Embryonic facial prominence (tissue), 1 donor: ENCODE measurements around the gene COL4A1.

Source experiments
- DNase-seq: peaks from one replicate; pipeline ENCODE4 v3.0.0-alpha.2; 2016; ENCODE audit errors: extremely low spot score

The COL4A1 gene

DNA sequence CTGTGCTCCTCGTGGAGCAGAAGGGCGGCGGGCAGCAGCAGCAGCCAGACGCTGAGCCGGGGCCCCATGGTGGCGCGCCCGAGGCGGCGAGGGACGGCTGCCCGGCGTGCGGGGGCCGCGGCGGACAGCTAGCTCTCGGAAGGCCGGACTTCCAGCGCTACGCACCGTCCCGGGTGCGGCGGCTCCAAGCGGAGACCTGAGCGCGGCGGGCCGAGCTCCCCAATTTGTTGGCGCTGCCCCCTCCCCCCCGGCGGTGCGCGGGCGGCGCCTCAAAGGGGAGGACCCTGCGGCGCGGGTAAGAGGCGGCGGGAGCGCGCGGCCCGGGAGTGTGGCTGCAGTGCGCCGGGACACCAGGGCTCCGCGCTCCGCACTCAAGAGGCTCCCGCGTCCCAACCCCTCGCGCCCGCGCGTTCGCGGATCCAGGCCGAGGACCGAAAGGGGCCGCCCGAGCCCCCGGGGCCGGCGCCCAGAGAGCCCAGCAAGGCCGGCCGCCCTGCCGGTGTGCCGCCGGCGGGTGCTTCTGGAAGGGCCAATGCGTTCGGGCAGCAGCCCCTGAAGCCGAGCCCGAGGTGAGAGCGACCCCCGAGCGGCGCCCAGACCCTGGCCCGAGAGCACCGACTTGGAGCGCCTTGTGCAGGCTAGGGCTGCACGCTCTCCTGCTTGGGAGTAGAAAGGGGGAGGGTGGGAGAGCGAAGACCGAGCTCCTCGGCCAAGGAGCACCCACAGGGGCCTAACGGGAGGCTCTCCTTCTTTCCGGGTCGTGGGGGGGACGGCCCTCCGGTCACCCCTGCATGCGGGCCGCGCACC, at the start of gene COL4A1, which contains the start of gene COL4A2:
Gene COL4A1, minus strand, starts transcription at position 198 of the 807 bp plus-strand sequence. Its CDS starts 130 bp downstream, at position 68.
Gene COL4A2, plus strand, starts transcription at position 325 of the 807 bp plus-strand sequence. CDS start 620 bp downstream, outside the sequence.
- DNase-seq: peak; percentile 19

DNA sequence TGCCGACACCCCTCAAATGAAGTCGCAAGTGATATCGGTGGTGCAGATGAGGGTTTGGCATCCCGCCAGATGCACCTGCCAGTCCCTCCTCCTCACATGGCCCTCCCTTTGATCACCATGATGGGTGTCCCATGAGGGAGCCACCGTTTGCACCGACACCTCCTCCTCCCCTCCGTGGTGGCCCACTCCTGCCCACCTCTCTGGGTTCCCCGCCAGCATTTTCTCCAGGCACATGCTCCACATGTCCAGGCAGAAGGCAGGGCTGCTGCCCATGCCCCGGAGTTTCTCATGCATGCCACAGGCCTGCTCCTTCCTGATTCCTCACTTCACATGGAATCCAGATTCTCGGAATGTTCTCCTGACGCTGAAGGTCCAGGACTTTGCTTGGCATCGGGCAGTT, 49.4 kb upstream of the COL4A1 start:
- DNase-seq: no peak

DNA sequence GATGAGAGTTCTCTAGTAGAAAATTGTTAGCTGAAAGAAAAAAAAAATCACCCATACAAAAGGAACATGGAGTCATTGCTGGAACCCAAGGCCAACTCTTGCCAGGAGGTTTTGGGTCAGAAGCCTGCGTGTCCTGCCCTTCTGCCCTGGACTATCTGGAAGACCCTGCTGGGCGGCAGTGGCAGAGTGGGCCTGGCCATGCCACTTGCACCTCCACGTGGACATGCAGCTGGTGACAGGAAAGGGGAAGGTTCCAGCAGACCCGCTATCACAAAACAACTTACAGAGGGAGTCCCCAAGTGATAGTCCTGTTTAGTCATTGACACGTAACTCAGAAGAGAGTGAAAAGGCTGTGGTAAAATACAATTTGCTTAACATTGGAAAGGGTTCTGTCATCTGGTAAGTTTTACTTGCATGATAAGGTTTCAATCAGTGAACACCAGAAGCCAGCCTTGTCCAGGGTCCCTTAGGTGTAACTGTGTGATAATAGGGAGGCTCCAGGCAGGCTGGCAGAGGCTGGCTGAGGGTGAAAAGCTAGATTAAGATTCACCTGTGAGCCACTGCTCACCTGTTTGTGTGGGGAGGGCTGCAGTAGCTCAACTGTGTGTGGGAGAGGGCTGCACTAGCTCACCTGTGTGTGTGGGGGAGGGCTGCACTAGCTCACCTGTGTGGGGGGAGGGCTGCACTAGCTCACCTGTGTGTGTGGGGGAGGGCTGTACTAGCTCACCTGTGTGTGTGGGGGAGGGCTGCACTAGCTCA, 47.9 kb upstream of the COL4A1 start:
- DNase-seq: no peak

DNA sequence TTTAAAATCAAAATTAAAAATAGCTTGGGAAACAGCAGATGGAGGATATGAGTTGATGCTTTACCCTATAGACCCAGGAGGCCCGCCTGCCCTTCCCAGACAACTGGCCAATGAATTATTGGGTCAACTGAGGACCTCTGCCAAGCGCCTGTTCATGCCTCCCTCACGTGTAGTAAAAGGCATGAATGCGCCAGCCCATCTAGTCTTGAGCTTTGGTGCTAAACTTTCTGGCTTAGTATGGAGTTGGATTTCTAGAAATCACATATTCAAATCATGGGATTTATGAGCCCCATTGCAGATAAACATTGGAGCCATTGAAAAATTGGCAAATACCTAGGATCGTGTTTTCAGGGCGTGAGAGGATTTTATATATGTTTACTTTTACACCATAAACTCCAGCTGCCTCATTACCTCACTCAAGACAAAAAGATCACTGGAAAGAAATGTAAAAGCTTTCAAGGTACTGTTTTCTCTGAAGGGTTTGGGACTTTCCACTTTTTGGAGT, 47.2 kb upstream of the COL4A1 start:
- no peak for DNase-seq

DNA sequence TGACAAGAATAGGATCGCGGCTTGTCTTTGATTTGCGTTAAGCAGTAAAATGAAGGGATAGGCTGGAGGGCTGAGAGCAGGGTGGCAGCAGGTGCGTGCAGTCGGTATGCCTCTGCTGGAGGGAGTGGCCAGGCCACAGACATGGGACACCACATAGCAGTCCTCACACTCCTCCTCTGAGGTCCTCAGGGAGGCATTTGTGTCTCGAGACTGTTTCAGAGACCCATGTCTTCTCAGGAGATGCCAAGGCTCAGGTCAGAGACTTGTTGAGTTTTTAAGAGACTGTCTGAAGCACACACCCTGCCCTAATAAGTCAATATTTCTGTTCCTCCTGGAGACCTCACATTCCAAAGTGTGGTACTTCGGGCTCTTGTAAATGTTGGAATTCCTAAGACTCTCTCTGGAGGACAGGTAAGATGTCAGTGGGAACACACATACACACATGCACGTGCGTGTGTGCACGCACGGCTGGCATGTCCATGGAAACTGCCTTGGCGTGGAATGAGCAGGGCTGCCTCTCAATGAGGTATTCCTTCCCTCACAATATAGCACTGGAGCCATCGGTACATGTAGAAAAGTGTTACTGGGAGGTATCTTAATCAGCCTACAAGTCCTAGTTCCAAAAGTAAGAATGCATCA, 46.5 kb upstream of the COL4A1 start:
- DNase-seq: no peak

DNA sequence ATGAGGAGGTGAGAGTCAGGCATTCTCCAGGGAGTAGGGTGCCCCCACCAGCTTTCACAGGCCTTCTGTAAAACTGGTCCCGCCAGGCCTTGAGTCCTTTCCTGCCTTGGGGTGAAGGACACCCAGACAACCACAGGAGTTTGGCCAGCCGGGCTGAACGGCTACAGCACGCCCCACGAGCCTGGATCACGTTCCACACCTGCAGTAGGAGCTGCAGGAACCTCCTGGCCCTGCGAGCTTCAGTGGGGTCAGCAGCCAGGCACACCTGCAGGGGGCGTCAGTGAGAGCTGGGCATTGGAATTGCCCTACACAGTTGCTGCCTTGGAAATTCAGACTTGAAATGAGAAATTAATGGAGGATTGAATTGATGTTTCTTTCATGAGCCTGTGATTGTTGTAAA, 45.8 kb upstream of the COL4A1 start:
- no peak for DNase-seq

DNA sequence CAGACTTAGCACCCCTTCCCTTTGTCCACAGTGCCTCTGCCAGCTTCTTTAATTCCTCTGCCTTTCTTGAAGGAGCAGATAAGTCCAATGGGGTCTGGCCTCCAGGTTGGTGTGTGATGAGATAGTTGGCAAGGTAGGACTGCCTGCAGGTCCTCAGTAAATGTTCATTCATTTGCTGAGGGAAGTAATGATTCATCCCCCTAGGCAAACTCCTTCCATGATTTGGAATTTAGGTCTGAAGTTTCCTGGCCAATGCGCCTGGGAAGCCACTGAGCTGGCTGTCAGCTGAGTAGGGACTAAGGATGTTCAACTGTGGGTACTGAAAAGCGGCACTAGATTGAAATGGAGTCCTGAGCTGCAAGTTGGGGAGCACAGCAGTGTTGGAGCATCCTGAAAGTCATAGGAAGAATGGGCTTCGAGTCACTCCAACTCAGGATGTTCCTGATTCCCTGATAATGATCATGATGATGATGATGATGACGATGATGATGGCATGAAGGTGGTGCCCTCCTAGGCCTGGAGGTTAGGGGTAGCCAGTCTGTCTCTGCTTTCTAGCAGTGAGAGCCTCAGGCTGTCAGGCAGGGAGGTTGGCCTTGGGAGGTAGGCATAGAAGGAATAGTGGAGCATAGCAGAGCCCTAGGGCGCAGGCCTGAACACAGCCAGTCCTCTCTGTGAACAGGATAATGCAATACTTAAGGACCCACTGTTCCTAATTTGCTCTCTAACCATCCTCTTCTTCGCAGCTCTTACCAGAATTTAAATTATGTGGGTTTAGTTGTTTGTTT, 44.9 kb upstream of the COL4A1 start:
- no peak for DNase-seq

DNA sequence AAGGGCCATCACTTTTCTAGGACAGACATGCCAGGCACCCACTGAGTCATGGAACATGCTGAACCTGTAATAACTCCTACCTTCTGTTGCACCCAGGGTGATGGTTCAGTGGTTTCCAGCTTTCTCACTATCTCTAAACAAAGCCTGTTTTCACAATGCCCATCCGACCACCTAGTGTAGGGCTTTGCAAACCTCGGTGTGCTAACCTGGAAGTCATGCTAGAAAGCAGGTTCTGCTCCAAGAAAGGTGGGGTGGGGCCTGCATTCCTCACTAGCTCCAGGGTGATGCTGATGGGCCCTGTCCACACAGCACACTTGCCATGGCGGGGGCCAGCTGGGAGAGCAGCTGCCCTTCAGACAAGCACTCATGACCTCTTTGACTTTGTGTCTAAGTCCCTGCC, 43.6 kb upstream of the COL4A1 start:
- no peak for DNase-seq

DNA sequence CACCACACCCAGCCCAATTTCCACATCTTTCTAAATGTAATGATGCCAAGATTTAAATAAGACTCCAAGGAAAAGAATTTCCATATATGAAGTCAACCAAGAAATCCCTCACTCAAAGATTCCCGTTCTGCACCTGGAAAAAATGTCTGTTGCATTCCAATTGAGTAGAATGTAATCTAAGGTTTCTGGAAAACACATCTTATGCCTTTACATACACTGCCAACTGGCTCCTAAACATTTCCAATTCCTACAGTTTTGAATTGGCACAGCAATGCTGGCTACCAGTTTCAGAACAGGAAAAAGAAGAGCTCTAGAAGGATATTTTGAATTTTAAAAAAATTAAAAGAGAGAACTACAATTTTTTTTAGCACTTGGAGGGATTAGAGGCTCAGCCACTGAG, 43.1 kb upstream of the COL4A1 start:
- no peak for DNase-seq

DNA sequence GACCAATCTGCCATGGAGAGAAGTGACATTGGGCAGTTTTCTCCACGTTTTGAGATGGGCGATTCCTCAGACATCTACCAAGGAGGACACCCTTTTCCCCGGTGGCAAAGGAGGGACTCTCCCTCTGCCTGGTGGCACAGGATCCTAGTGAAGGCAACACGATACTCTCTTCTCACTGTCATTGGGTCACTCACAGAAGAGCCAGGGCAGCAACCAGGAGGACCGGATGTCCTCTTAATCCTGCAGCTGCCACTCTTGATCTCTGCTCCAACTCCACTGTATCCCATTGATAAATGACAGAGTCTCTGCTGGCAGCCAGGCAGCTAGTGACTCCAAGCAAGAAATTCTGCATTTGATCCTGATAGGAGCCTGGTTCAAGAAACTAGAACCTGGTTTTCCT, 42.3 kb upstream of the COL4A1 start:
- DNase-seq: no peak

DNA sequence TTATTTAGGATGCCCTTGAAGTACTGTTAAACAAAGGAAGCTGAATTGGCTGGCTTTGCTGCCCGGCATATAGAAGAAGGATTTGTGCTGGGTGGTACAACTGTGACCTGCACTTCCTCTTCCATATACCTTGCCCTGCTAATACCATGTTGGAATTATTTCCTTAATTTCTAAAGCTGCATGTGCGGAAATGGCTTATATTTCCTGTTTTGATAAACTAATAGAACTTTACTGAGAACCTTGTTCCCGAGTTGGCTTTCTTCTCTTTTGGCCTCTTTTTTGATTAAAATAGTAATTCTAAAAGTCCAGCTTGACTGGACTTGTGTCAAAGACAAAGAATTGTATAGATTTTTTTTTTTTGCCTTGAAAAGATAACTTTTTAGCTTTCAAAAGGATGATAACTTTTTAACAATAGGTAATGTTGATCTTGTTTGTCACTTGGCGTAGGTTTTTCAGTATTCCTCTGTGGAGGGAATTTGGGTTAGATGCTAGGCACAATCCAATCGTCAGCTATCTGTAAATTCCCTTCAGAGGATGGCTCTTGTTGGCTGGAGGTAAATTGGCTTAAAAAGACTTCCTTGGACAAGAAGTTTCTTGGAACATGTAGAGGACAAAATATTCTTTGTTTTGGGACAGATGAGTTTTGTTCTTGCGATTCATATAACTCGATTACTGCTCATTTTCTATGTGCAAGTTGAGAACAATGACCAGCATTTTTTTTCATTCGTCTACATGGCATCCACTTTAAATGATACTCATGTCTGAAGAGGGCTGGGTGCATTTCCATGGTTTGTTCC, 41.5 kb upstream of the COL4A1 start:
- DNase-seq: no peak

DNA sequence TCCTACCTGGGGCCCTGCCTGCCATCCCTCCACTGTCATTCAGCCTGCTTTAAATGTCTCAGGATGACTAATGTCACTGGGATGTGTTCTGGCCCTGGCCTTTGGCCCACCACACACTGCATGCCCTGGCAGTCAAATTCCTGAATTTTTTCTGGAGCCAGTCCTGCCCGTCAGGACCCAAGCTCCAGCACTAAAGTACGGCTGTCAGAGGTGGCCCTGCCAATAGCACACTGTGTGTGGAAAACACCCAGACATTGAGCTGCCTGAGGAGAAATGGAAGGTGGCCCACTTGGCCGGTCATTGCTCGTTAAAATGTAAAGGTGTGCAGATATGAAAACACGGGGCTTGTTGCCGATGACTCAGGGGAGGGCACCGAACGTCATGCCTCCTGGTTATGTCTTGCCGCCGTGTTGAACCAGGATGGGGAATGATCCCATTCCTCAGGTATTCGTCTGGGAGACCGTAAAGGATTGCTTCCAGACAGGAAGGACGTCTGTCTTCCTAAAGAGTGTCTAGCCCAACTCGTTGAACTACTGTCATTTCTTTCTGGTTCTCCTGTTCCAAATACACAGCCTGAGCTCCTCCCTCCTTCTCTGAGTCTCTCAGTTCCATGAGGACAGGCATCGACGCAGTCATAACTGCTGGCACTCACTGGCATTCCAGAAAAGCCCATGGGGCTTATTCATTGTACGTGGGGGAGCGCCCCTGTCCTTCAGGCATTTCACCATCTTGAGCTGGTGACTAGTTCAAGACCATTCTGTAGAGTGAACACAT, 40.8 kb upstream of the COL4A1 start:
- DNase-seq: no peak

DNA sequence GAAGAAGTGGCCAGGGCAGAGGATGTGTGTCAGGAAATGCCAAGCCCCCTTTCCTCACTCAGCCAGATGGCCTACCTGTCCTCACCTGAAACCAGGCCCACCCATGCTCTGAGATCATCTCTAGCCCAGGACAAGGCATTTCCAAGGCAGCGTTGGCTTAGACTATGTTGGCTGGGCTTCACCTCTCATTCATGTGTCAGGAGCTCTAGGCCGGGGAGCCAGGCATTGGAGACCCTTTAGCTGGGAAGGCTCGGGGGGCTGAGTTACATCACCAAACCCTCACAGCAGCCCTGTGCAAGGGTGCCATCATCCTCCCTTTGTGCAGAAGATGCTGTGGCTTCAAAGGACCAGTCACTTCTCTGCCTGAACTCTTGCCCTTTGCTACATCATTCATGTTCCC, 40.1 kb upstream of the COL4A1 start:
- no peak for DNase-seq

DNA sequence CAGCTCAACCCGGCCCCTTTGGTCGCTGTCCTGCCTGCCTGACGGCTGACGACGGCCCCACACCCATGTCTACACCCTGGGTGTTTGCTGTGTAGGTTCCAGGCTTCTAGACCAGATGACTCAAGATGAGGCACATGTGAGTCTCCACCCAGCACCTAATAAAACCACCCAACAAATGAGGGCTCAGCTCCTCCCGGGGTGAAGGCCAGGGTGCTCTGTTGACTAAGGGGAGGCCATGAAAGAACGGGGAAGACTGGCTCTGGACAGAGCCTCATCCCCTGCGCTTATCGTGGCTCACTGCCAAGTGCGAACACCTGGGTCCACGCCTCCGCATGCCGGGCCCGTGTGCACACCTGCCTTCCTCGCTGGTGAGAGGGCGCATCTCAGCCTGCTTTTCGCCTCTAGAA, 39.7 kb upstream of the COL4A1 start:
- DNase-seq: no peak

DNA sequence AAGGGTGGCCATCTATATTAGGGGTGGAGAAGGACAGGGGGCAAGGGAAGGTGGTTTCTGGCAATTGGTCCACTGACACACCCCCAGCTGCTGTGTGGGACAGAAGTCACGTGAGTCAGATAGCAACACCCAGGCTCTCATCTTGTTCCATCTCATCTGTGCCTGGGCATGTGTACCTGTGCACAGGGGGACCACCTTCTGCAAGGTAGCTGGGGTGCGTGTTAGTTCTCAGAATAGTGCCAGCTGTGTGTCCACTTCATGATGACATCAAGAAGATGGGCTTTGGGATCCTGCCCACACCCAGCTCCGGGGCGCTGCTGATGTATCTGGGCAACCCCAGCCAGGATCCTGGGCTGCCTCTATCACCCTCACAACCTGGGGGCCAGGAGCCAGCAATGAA, 38.7 kb upstream of the COL4A1 start:
- DNase-seq: no peak

DNA sequence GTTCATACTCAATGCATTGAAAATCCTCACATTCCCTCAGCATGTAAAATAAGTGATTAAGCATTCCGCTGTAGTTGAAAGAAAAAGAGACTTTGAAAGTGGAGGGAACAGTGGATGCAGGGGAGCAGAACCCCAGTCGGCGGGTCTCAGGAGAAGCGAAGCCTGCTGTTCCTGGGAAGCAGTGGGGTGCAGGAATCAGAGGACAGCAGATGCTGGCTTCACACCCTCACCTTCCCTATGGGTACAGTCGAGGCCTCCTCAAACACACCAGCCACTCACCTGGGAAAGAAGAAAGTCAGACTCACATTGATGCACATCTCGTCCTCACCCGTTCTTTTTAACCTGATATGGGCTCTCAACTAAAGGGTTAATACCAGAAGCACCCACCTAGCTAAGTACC, 38.3 kb upstream of the COL4A1 start:
- no peak for DNase-seq

DNA sequence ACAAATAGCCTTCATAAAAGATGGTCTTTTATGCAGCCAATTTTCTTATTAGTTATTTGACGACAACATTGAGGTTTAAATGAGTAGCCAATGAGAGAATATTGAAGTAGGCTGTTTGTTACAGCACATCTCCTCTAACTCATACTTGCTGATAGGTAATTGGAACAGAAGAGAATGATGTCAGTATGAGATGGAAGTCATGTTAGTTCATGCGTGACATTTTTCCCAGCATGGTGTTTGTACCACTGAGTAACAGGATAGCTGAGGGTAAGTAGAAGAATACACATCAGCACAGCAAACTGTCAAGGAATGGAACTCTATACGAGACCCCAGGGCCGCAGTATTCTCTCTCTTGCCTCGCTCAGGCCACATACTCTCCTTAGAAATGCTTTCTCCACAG, 37.4 kb upstream of the COL4A1 start:
- DNase-seq: no peak

DNA sequence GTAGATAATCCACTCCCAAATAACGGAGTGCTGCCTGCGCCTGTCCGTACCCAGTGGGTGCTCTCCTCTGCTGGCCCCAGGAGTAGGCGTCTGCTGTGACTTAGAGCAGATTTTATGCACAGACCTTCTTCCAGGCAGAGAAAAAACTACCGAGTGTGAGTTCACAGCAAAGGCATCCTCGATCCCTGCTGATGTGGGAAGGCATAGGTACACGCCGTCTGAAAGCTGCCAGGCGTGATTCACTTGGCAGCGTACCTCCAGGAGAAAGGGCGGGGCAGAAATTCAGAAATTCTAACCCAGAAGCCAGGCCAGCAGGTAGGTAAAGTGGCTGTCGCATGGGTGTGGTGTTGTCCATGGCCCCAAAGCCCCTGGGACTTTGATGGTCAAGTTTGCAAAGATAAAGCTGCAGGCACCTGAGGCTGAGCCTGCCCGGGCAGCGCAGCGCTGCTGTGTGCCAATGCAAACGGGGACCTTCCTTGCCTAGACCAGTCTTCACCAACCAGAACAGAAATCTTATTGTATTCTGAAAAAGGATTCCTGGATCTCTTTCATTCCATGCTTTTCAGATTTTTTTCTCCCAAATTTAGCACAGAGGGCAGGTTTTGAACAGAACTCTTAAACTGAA, 36.4 kb upstream of the COL4A1 start:
- no peak for DNase-seq

DNA sequence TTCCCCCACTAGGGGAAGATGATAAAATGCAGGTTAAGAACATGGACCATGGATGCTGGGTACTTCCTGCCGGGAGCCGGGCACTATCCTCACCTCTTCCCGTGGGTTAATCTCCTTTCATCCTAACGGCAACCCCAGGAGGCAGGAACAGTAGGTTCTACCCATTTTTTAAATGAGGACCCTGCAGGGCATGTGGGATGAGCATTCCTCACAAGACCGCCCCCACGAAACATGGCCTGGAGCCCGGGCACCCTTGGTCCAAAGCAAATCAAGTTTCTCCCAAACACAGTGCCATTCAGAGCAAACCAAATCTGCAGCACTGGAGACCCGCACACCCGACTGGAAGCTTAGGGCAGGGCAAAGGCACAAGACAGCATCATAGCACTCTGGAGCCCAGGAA, 35.5 kb upstream of the COL4A1 start:
- DNase-seq: no peak
